Measurements from ENCODE around the gene PRDM15.
A peak's percentile ranks its signal among the peaks of the same experiment; 100 is the strongest.

Gene PRDM15

GRCh38 chr21:41780337-41781049, 98.7 kb downstream of the PRDM15 start:
- Mint-ChIP-seq H3K4me3 (no peak overlapping the region), H3K27ac (no peak overlapping the region), H3K36me3 (ENCODE audit: low read depth) (no peaks in the 10 kb centered on the region), H3K27me3 (ENCODE audit: low read depth) (peaks cover 61% of the 10 kb centered on the region), H3K9me3 (no peaks in the 10 kb centered on the region), H3K4me1 (ENCODE audit: low read depth) (peaks cover 6% of the 10 kb centered on the region)

GRCh38 chr21:41779659-41780058, 99.5 kb downstream of the PRDM15 start:
- Mint-ChIP-seq H3K9me3 (no peaks in the 10 kb centered on the region), H3K4me3 (no peak overlapping the region), H3K4me1 (ENCODE audit: low read depth) (peaks cover 6% of the 10 kb centered on the region), H3K36me3 (ENCODE audit: low read depth) (no peaks in the 10 kb centered on the region), H3K27ac (no peak overlapping the region), H3K27me3 (ENCODE audit: low read depth) (peaks cover 65% of the 10 kb centered on the region)

GRCh38 chr21:41778930-41779600, 100.1 kb downstream of the PRDM15 start:
- Mint-ChIP-seq H3K4me1 (ENCODE audit: low read depth) (peaks cover 6% of the 10 kb centered on the region), H3K9me3 (no peaks in the 10 kb centered on the region), H3K4me3 (no peak overlapping the region), H3K27ac (no peak overlapping the region), H3K27me3 (ENCODE audit: low read depth) (peaks cover 67% of the 10 kb centered on the region), H3K36me3 (ENCODE audit: low read depth) (no peaks in the 10 kb centered on the region)

- H3K9me3 Mint-ChIP-seq, result no peaks in the 10 kb centered on the region
- H3K36me3 Mint-ChIP-seq (ENCODE audit: low read depth), result no peaks in the 10 kb centered on the region
- no peak overlapping the region for H3K4me3 Mint-ChIP-seq
- H3K27ac Mint-ChIP-seq, result no peak overlapping the region
- peaks cover 65% of the 10 kb centered on the region for H3K27me3 Mint-ChIP-seq (ENCODE audit: low read depth)
- H3K4me1 Mint-ChIP-seq (ENCODE audit: low read depth), result peaks cover 4% of the 10 kb centered on the region
Measured at GRCh38 chr21:41777951-41778815, 101.0 kb downstream of the PRDM15 start.

GRCh38 chr21:41776778-41777177, 102.4 kb downstream of the PRDM15 start:
- Mint-ChIP-seq H3K36me3 (ENCODE audit: low read depth) (no peaks in the 10 kb centered on the region), H3K4me3 (no peak overlapping the region), H3K9me3 (no peaks in the 10 kb centered on the region), H3K4me1 (ENCODE audit: low read depth) (peaks cover 4% of the 10 kb centered on the region), H3K27me3 (ENCODE audit: low read depth) (peaks cover 73% of the 10 kb centered on the region), H3K27ac (no peak overlapping the region)

GRCh38 chr21:41775149-41775472, 104.0 kb downstream of the PRDM15 start:
- Mint-ChIP-seq H3K27me3 (ENCODE audit: low read depth) (peaks cover 70% of the 10 kb centered on the region), H3K36me3 (ENCODE audit: low read depth) (no peaks in the 10 kb centered on the region), H3K4me3 (no peak overlapping the region), H3K9me3 (no peaks in the 10 kb centered on the region), H3K4me1 (ENCODE audit: low read depth) (peaks cover 4% of the 10 kb centered on the region), H3K27ac (no peak overlapping the region)

- Mint-ChIP-seq H3K9me3 (no peaks in the 10 kb centered on the region), H3K27ac (no peak overlapping the region), H3K4me1 (ENCODE audit: low read depth) (peaks cover 3% of the 10 kb centered on the region), H3K4me3 (no peak overlapping the region), H3K27me3 (ENCODE audit: low read depth) (peaks cover 72% of the 10 kb centered on the region), H3K36me3 (ENCODE audit: low read depth) (no peaks in the 10 kb centered on the region)
Measured at GRCh38 chr21:41774467-41775148, 104.5 kb downstream of the PRDM15 start.

- H3K36me3 Mint-ChIP-seq (ENCODE audit: low read depth), result no peaks in the 10 kb centered on the region
- H3K9me3 Mint-ChIP-seq, result no peaks in the 10 kb centered on the region
- no peak overlapping the region for H3K4me3 Mint-ChIP-seq
- H3K27me3 Mint-ChIP-seq (ENCODE audit: low read depth), result peaks cover 75% of the 10 kb centered on the region
- H3K27ac Mint-ChIP-seq, result no peak overlapping the region
- H3K4me1 Mint-ChIP-seq (ENCODE audit: low read depth), result peaks cover 16% of the 10 kb centered on the region
Measured at GRCh38 chr21:41772351-41773080, 106.6 kb downstream of the PRDM15 start.

GRCh38 chr21:41771625-41771945, 107.6 kb downstream of the PRDM15 start:
- Mint-ChIP-seq H3K4me1 (ENCODE audit: low read depth) (peaks cover 21% of the 10 kb centered on the region), H3K36me3 (ENCODE audit: low read depth) (no peaks in the 10 kb centered on the region), H3K9me3 (no peaks in the 10 kb centered on the region), H3K27me3 (ENCODE audit: low read depth) (peaks cover 80% of the 10 kb centered on the region), H3K4me3 (no peak overlapping the region), H3K27ac (no peak overlapping the region)

- Mint-ChIP-seq H3K27ac (no peak overlapping the region), H3K27me3 (ENCODE audit: low read depth) (peaks cover 80% of the 10 kb centered on the region), H3K36me3 (ENCODE audit: low read depth) (no peaks in the 10 kb centered on the region), H3K4me3 (no peak overlapping the region), H3K4me1 (ENCODE audit: low read depth) (peaks cover 21% of the 10 kb centered on the region), H3K9me3 (no peaks in the 10 kb centered on the region)
Measured at GRCh38 chr21:41770901-41771624, 108.1 kb downstream of the PRDM15 start.

- no peak overlapping the region for H3K27ac Mint-ChIP-seq
- no peaks in the 10 kb centered on the region for H3K36me3 Mint-ChIP-seq (ENCODE audit: low read depth)
- H3K4me1 Mint-ChIP-seq (ENCODE audit: low read depth), result peaks cover 21% of the 10 kb centered on the region
- H3K9me3 Mint-ChIP-seq, result no peaks in the 10 kb centered on the region
- H3K4me3 Mint-ChIP-seq, result no peak overlapping the region
- H3K27me3 Mint-ChIP-seq (ENCODE audit: low read depth), result peaks cover 80% of the 10 kb centered on the region
Measured at GRCh38 chr21:41769933-41770332, 109.2 kb downstream of the PRDM15 start.

- Mint-ChIP-seq H3K36me3 (ENCODE audit: low read depth) (no peaks in the 10 kb centered on the region), H3K27me3 (ENCODE audit: low read depth) (peaks cover 80% of the 10 kb centered on the region), H3K4me3 (no peak overlapping the region), H3K4me1 (ENCODE audit: low read depth) (peaks cover 21% of the 10 kb centered on the region), H3K27ac (no peak overlapping the region), H3K9me3 (no peaks in the 10 kb centered on the region)
Measured at GRCh38 chr21:41769521-41769920, 109.6 kb downstream of the PRDM15 start.

- Mint-ChIP-seq H3K4me3 (peak overlapping the region; percentile 63), H3K27ac (no peak overlapping the region), H3K9me3 (no peaks in the 10 kb centered on the region), H3K27me3 (ENCODE audit: low read depth) (peaks cover 80% of the 10 kb centered on the region), H3K36me3 (ENCODE audit: low read depth) (no peaks in the 10 kb centered on the region), H3K4me1 (ENCODE audit: low read depth) (peaks cover 21% of the 10 kb centered on the region)
Measured at GRCh38 chr21:41769111-41769510, 110.0 kb downstream of the PRDM15 start.

Measured in T-helper 1 cell treated with Interleukin-12 subunit alpha and Interleukin-12 subunit beta and Interleukin-4 antibody, amounts not matched to agents 30 μg/mL and 1 μg/mL, for 36 hours (primary cell).